Stimulated activated CD4-positive, alpha-beta T cell treated with anti-CD3 and anti-CD28 coated beads, Interleukin-2, amount 100 ng/mL, for 24 hours (primary cell): ENCODE data around the gene PRRC2B.
"Not testable (repeated sequence)": the region's sequence is repeated elsewhere in the genome, so short reads cannot be mapped to it uniquely, and the experiment has no call there.

Source experiments
- DNase-seq, 2 donors: peaks; one replicate each; pipeline ENCODE4 v3.0.0-alpha.2; 2020

The PRRC2B gene

GRCh38 chr9:131393622-131394463, at the start of gene PRRC2B:
PRRC2B (plus strand) TSS chr9:131394086; CDS start chr9:131430145, 36,059 bp downstream.
- DNase-seq, result peak; percentile 85 to 87

- DNase-seq, result not testable (repeated sequence)
Observed at GRCh38 chr9:131344931-131345535, 48.9 kb upstream of the PRRC2B start.

- DNase-seq, result no peak
Observed at GRCh38 chr9:131346559-131346958, 47.3 kb upstream of the PRRC2B start.

GRCh38 chr9:131347376-131348020, 46.4 kb upstream of the PRRC2B start:
- no peak for DNase-seq

- no peak for DNase-seq
Observed at GRCh38 chr9:131348631-131349521, 45.0 kb upstream of the PRRC2B start.

GRCh38 chr9:131349522-131349880, 44.4 kb upstream of the PRRC2B start:
- no peak for DNase-seq

GRCh38 chr9:131349881-131350563, 43.9 kb upstream of the PRRC2B start:
- DNase-seq, result peak; percentile 89 to 92

GRCh38 chr9:131356479-131356878, 37.4 kb upstream of the PRRC2B start:
- not testable (repeated sequence) for DNase-seq

- DNase-seq, result no peak
Observed at GRCh38 chr9:131358556-131358955, 35.3 kb upstream of the PRRC2B start.

GRCh38 chr9:131361202-131361833, 32.6 kb upstream of the PRRC2B start:
- peak; percentile 34 to 39 for DNase-seq

- no peak for DNase-seq
Observed at GRCh38 chr9:131365546-131365945, 28.3 kb upstream of the PRRC2B start.

- no peak for DNase-seq
Observed at GRCh38 chr9:131366761-131367401, 27.0 kb upstream of the PRRC2B start.

GRCh38 chr9:131367450-131367849, 26.4 kb upstream of the PRRC2B start:
- no peak for DNase-seq

GRCh38 chr9:131370638-131371037, 23.2 kb upstream of the PRRC2B start:
- DNase-seq, result no peak

- DNase-seq, result not testable (repeated sequence)
Observed at GRCh38 chr9:131372599-131372973, 21.3 kb upstream of the PRRC2B start.

GRCh38 chr9:131374638-131375037, 19.2 kb upstream of the PRRC2B start:
- not testable (repeated sequence) for DNase-seq

- DNase-seq, result no peak
Observed at GRCh38 chr9:131379056-131379455, 14.8 kb upstream of the PRRC2B start.

GRCh38 chr9:131382850-131383729, 10.8 kb upstream of the PRRC2B start:
- no peak for DNase-seq

GRCh38 chr9:131385296-131385695, 8.6 kb upstream of the PRRC2B start:
- DNase-seq, result no peak

GRCh38 chr9:131386281-131386680, 7.6 kb upstream of the PRRC2B start:
- DNase-seq, result no peak
